ENCODE results near the gene NLGN1. TPM values are rescaled to one million over a fixed set of nuclear protein-coding genes. Genes with fewer than 3 reads are reported as not detected.

Gene NLGN1
- total RNA-seq, 2 donors from 2014 or later: 0.36 to 11.7 TPM

DNA sequence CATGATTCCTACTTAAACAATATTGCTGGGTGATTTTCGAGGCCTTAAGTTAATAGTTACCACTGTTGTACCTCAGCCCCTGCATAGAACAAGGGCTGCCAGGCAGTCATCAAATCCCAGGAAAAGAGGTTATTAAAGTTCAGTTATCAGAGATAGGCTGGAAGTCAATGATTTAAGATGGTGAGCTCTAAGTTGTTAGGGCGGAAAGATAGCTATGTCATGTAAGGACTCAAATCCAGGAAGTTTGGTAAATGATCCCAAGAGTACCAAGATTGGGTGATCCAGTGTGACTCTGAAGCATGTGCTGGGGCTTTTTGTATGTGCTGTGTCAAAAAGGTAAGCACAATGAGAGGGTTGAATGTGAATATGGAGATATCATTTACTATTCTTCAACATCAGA is 287.9 kb downstream of the NLGN1 start:
- Histone ChIP-seq H3K36me3 (no peaks in the 10 kb centered on the region), H3K4me3 (no peak overlapping the region), H3K9me3 (no peaks in the 10 kb centered on the region), H3K4me1 (replicated peaks) (no peaks in the 10 kb centered on the region), H3K27ac (no peak overlapping the region), H3K27me3 (replicated peaks; ENCODE audit: insufficient read depth) (no peaks in the 10 kb centered on the region)
- WGBS: 95% methylated on average over 2 of the region's 2 CpGs
- intact Hi-C loops (cut with DNase I): no loop called here
- no peak for DNase-seq (ENCODE audit: low spot score)
- TF ChIP-seq POLR2AphosphoS5 (IDR thresholded peaks at IDR 0.05) (no peak), CTCF (IDR thresholded peaks at IDR 0.05) (no peak), POLR2A (IDR thresholded peaks at IDR 0.05) (no peak)

DNA sequence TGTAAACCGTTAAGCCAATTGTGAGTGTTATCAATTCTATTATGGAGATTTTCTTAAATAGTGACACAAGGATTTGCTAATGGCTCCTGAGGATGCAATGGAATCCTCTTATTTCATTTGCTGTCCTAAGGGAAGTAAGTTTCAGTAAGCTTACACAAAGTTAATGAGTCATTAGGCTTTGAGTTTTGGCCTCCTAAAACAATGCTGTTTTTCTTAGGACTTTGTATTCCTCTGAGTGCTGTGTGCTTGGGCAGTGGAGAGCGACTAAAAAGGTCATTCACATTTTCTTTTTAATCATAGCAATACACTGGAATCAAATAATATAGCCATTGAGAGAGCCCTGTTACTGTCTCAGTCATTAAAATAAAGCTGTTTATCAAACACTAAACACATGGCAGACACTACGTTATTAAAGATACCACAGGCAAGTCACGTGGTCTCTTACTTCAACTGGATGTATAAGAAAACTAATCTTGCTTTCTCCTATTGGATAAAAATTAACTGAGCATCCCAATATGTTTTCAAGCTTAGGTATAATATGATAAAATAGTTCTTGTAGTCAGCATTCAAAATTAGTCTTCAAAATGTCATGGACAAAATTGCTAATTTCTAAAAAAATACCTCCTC is 290.8 kb downstream of the NLGN1 start:
- no peak overlapping the region for H3K4me3 ChIP-seq
- intact Hi-C loops (cut with DNase I): no loop called here
- no peak for DNase-seq (ENCODE audit: low spot score)
- no peaks in the 10 kb centered on the region for H3K27me3 ChIP-seq (replicated peaks; ENCODE audit: insufficient read depth)
- 93% methylated on average over 4 of the region's 4 CpGs for WGBS
- H3K27ac ChIP-seq: no peak overlapping the region
- H3K4me1 ChIP-seq (replicated peaks): no peaks in the 10 kb centered on the region
- no peak for TF ChIP-seq POLR2A (IDR thresholded peaks at IDR 0.05)
- no peak for TF ChIP-seq CTCF (IDR thresholded peaks at IDR 0.05)
- TF ChIP-seq POLR2AphosphoS5 (IDR thresholded peaks at IDR 0.05): no peak
- no peaks in the 10 kb centered on the region for H3K9me3 ChIP-seq
- H3K36me3 ChIP-seq: no peaks in the 10 kb centered on the region

GRCh38 chr3:173690542-173691180 is 293.1 kb downstream of the NLGN1 start:
- TF ChIP-seq POLR2AphosphoS5 (IDR thresholded peaks at IDR 0.05): no peak
- no peak for TF ChIP-seq POLR2A (IDR thresholded peaks at IDR 0.05)
- no peak for TF ChIP-seq CTCF (IDR thresholded peaks at IDR 0.05)
- DNase-seq (ENCODE audit: low spot score): no peak
- H3K9me3 ChIP-seq: no peaks in the 10 kb centered on the region
- no peaks in the 10 kb centered on the region for H3K27me3 ChIP-seq (replicated peaks; ENCODE audit: insufficient read depth)
- H3K4me1 ChIP-seq (replicated peaks): no peaks in the 10 kb centered on the region
- H3K4me3 ChIP-seq: no peak overlapping the region
- no peak overlapping the region for H3K27ac ChIP-seq
- H3K36me3 ChIP-seq: no peaks in the 10 kb centered on the region
- 34% methylated on average over 7 of the region's 7 CpGs for WGBS
- intact Hi-C loops (cut with DNase I): no loop called here

GRCh38 chr3:173699353-173699752 is 301.8 kb downstream of the NLGN1 start:
- 87% methylated on average over 1 of the region's 1 CpG for WGBS
- Histone ChIP-seq H3K4me3 (no peak overlapping the region), H3K27ac (no peak overlapping the region), H3K27me3 (replicated peaks; ENCODE audit: insufficient read depth) (no peaks in the 10 kb centered on the region), H3K36me3 (no peaks in the 10 kb centered on the region), H3K4me1 (replicated peaks) (no peaks in the 10 kb centered on the region), H3K9me3 (no peaks in the 10 kb centered on the region)
- intact Hi-C loops (cut with DNase I): no loop called here
- TF ChIP-seq POLR2A (IDR thresholded peaks at IDR 0.05) (no peak), CTCF (IDR thresholded peaks at IDR 0.05) (no peak), POLR2AphosphoS5 (IDR thresholded peaks at IDR 0.05) (no peak)
- no peak for DNase-seq (ENCODE audit: low spot score)

DNA sequence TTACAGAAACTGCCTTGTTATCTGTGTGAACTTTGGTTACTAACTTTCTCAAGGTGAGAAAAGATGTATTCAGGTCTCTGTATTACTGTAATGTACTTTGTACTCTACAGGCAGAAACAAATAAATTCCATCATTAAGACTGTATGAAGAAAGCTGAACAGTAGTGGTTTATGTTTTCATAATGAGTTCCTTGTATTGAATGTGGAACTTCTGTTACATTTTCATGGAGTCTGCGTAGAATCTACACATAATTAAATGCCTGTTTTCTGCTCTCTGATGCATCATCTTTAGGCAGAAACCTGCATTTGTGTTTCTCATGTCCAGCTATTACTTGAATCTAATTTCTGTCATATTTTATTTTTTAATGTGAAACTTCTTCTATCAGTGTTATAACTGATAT is 302.8 kb downstream of the NLGN1 start:
- H3K27ac ChIP-seq: no peak overlapping the region
- no peaks in the 10 kb centered on the region for H3K9me3 ChIP-seq
- no peaks in the 10 kb centered on the region for H3K36me3 ChIP-seq
- TF ChIP-seq CTCF (IDR thresholded peaks at IDR 0.05) (no peak), POLR2A (IDR thresholded peaks at IDR 0.05) (no peak), POLR2AphosphoS5 (IDR thresholded peaks at IDR 0.05) (no peak)
- DNase-seq (ENCODE audit: low spot score): no peak
- H3K27me3 ChIP-seq (replicated peaks; ENCODE audit: insufficient read depth): no peaks in the 10 kb centered on the region
- intact Hi-C loops (cut with DNase I): no loop called here
- H3K4me1 ChIP-seq (replicated peaks): no peaks in the 10 kb centered on the region
- WGBS: 91% methylated on average over 1 of the region's 1 CpG
- H3K4me3 ChIP-seq: no peak overlapping the region
